HEK293 (cell line): ENCODE measurements around the gene EGR2.

Experiments used
- GLIS1 ChIP-seq: fragments of 450-650 bp; formaldehyde crosslinking; IDR thresholded peaks from 2 replicates; pipeline ENCODE4 v1.5.1; 2016; ENCODE audit warnings: missing biosample characterization, missing genetic modification characterization
- KLF7 ChIP-seq: fragments of 450-650 bp; formaldehyde crosslinking; IDR thresholded peaks from 2 replicates; pipeline ENCODE4 v1.5.1; 2016; ENCODE audit warnings: missing biosample characterization, missing genetic modification characterization, borderline replicate concordance
- OSR2 ChIP-seq: fragments of 450-650 bp; formaldehyde crosslinking; IDR thresholded peaks from 2 replicates; pipeline ENCODE4 v1.5.1; 2016; ENCODE audit warnings: missing biosample characterization, missing genetic modification characterization
- PRDM1 ChIP-seq: fragments of 450-650 bp; formaldehyde crosslinking; IDR thresholded peaks from 2 replicates; pipeline ENCODE4; 2016; ENCODE audit warnings: missing biosample characterization, missing genetic modification characterization
- REPIN1 ChIP-seq: fragments of 450-650 bp; formaldehyde crosslinking; IDR thresholded peaks from 2 replicates; pipeline ENCODE4 v1.5.1; 2017; ENCODE audit warnings: missing biosample characterization, missing genetic modification characterization, low read depth
- TCF7L2 ChIP-seq: IDR thresholded peaks from 2 replicates; pipeline ENCODE4 v1.6.1; 2011; ENCODE audit warnings: low read depth, mild to moderate bottlenecking, inconsistent platforms, low read length, moderate library complexity, borderline replicate concordance
- ZEB2 ChIP-seq: fragments of 450-650 bp; formaldehyde crosslinking; IDR thresholded peaks from 2 replicates; pipeline ENCODE4 v1.5.1; 2016; ENCODE audit warnings: missing biosample characterization, missing genetic modification characterization
- ZFP69B ChIP-seq: fragments of 450-650 bp; formaldehyde crosslinking; IDR thresholded peaks from 2 replicates; pipeline ENCODE4 v1.5.1; 2016; ENCODE audit warnings: missing biosample characterization, missing genetic modification characterization
- ZNF112 ChIP-seq: fragments of 450-650 bp; formaldehyde crosslinking; IDR thresholded peaks from 2 replicates; pipeline ENCODE4 v1.5.0; 2017; ENCODE audit warnings: missing biosample characterization, missing genetic modification characterization
- ZNF266 ChIP-seq: fragments of 450-650 bp; formaldehyde crosslinking; IDR thresholded peaks from 2 replicates; pipeline ENCODE4 v1.5.1; 2016; ENCODE audit warnings: missing biosample characterization, missing genetic modification characterization, low read depth
- ZNF426 ChIP-seq: fragments of 450-650 bp; formaldehyde crosslinking; IDR thresholded peaks from 2 replicates; pipeline ENCODE4 v1.5.1; 2017; ENCODE audit warnings: missing biosample characterization, missing genetic modification characterization, mild to moderate bottlenecking, inconsistent platforms, moderate library complexity
- ZNF433 ChIP-seq: fragments of 450-650 bp; formaldehyde crosslinking; IDR thresholded peaks from 2 replicates; pipeline ENCODE4 v1.5.1; 2016; ENCODE audit warnings: missing biosample characterization, missing genetic modification characterization, low read depth
- ZNF501 ChIP-seq: fragments of 450-650 bp; formaldehyde crosslinking; IDR thresholded peaks from 2 replicates; pipeline ENCODE4 v1.5.1; 2016; ENCODE audit warnings: missing biosample characterization, missing genetic modification characterization
- ZNF521 ChIP-seq: fragments of 450-650 bp; formaldehyde crosslinking; IDR thresholded peaks from 2 replicates; pipeline ENCODE4 v1.5.1; 2017; ENCODE audit warnings: missing biosample characterization, mild to moderate bottlenecking, missing genetic modification characterization
- ZNF548 ChIP-seq: fragments of 450-650 bp; formaldehyde crosslinking; IDR thresholded peaks from 2 replicates; pipeline ENCODE4 v1.5.1; 2016; ENCODE audit warnings: missing biosample characterization, missing genetic modification characterization
- ZNF555 ChIP-seq: fragments of 450-650 bp; formaldehyde crosslinking; conservative IDR thresholded peaks from 2 replicates; pipeline ENCODE4 v1.5.1; 2017; ENCODE audit warnings: missing biosample characterization, mild to moderate bottlenecking, missing genetic modification characterization, inconsistent platforms
- ZNF561 ChIP-seq: fragments of 450-650 bp; IDR thresholded peaks from 2 replicates; pipeline ENCODE4 v1.5.1; 2018; ENCODE audit warnings: missing biosample characterization, missing genetic modification characterization, borderline replicate concordance
- ZNF610 ChIP-seq: fragments of 450-650 bp; formaldehyde crosslinking; IDR thresholded peaks from 2 replicates; pipeline ENCODE4 v1.5.1; 2016; ENCODE audit warnings: missing biosample characterization, missing genetic modification characterization, borderline replicate concordance
- ZNF623 ChIP-seq: fragments of 450-650 bp; formaldehyde crosslinking; IDR thresholded peaks from 2 replicates; pipeline ENCODE4 v1.5.1; 2016; ENCODE audit warnings: missing biosample characterization, missing genetic modification characterization
- ZNF629 ChIP-seq: fragments of 450-650 bp; formaldehyde crosslinking; IDR thresholded peaks from 2 replicates; pipeline ENCODE4 v1.5.1; 2017; ENCODE audit warnings: missing biosample characterization, missing genetic modification characterization
- ZNF654 ChIP-seq: fragments of 450-650 bp; formaldehyde crosslinking; IDR thresholded peaks from 2 replicates; pipeline ENCODE4 v1.5.1; 2016; ENCODE audit warnings: low read depth, missing biosample characterization, missing genetic modification characterization
- ZNF670 ChIP-seq: fragments of 450-650 bp; formaldehyde crosslinking; IDR thresholded peaks from 2 replicates; pipeline ENCODE4 v1.5.1; 2016; ENCODE audit warnings: missing biosample characterization, missing genetic modification characterization, low read depth
- ZNF677 ChIP-seq: fragments of 450-650 bp; IDR thresholded peaks from 2 replicates; pipeline ENCODE4 v1.5.0; 2018; ENCODE audit warnings: missing biosample characterization, mild to moderate bottlenecking, missing genetic modification characterization, moderate library complexity
- ZNF707 ChIP-seq: fragments of 450-650 bp; formaldehyde crosslinking; IDR thresholded peaks from 2 replicates; pipeline ENCODE4 v1.5.1; 2016; ENCODE audit warnings: missing biosample characterization, missing genetic modification characterization
- ZNF785 ChIP-seq: fragments of 450-650 bp; formaldehyde crosslinking; IDR thresholded peaks from 2 replicates; pipeline ENCODE4 v1.5.1; 2016; ENCODE audit warnings: missing biosample characterization, missing genetic modification characterization
- ZNF843 ChIP-seq: fragments of 450-650 bp; formaldehyde crosslinking; IDR thresholded peaks from 2 replicates; pipeline ENCODE4 v1.5.1; 2016; ENCODE audit warnings: missing biosample characterization, missing genetic modification characterization
- TF ChIP-seq, protein P1 (sequence below): fragments of 450-650 bp; formaldehyde crosslinking; IDR thresholded peaks from 2 replicates; pipeline ENCODE4 v1.5.1; 2016; ENCODE audit warnings: missing biosample characterization, missing genetic modification characterization
- TF ChIP-seq, protein P2 (sequence below): fragments of 450-650 bp; formaldehyde crosslinking; IDR thresholded peaks from 2 replicates; pipeline ENCODE4 v1.5.1; 2016; ENCODE audit warnings: missing biosample characterization, missing genetic modification characterization, borderline replicate concordance
- TF ChIP-seq, protein P3 (sequence below): fragments of 450-650 bp; formaldehyde crosslinking; IDR thresholded peaks from 2 replicates; pipeline ENCODE4 v1.5.1; 2016; ENCODE audit warnings: missing biosample characterization, missing genetic modification characterization, low read depth
- TF ChIP-seq, protein P4 (sequence below): fragments of 450-650 bp; formaldehyde crosslinking; IDR thresholded peaks from 2 replicates; pipeline ENCODE4 v1.5.1; 2017; ENCODE audit warnings: missing biosample characterization, mild to moderate bottlenecking, missing genetic modification characterization, moderate library complexity

Gene EGR2

DNA sequence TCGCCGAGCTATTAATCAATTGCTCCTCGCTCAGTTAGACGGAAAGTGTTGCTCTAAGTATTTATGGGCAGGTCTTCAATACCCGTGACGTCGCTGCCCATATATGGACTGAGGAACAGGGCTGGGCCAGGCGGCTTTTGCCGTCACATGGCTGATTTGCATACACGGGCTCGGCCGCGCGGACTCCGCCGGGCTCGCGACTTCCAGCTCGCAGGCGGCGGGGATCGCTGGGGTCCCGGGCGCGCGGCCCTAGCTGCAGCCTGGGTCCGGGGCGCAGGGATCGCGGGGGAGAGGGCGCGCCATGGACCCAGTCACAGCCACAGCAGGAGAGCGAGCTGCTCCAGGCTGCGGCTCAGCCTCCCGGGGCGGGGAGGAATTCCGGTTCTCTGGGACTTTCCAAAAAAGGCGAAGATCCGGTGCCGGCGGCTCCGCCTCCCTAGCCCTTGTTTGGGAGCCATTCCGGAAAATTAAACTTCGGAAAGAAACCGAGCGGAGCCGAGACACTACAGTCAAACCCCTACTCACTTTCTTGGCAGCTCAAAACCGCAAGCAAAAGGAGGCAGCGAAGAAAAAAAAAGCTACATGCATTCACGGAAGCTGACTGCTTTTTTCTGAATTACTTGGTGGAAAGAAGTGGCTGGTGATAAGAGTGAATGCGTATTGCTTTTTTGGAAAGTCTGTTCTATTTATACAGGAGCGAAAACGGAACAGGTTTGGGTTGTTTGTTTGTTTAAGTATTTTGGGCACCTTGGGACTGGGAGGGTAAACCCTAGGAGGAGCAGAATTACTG, at the start of gene EGR2 (continued):
- TF ChIP-seq ZNF670 (tag by site-specific recombination) (no peak), OSR2 (no peak), ZNF843 (tag by site-specific recombination) (no peak), REPIN1 (no peak), ZNF654 (tag by site-specific recombination) (no peak), ZNF433 (no peak), ZNF521 (tag by site-specific recombination) (no peak), ZNF629 (peak; percentile 95), GLIS1 (tag by site-specific recombination) (peak; percentile 89), ZNF623 (tag by site-specific recombination) (no peak), ZNF785 (tag by site-specific recombination) (no peak), KLF7 (tag by site-specific recombination) (no peak), ZNF501 (tag by site-specific recombination) (no peak), ZNF610 (tag by site-specific recombination) (no peak), ZNF707 (tag by site-specific recombination) (no peak), ZNF112 (no peak), ZNF266 (tag by site-specific recombination) (no peak), ZFP69B (tag by site-specific recombination) (no peak), ZNF677 (tag by site-specific recombination) (no peak), PRDM1 (peak; percentile 78), ZNF548 (tag by site-specific recombination) (no peak), ZNF555 (tag by site-specific recombination) (no peak), ZNF561 (peak; percentile 53; the same call in 1 of the 2 replicates), ZEB2 (peak; percentile 23; the same call in 1 of the 2 replicates), ZNF426 (tag by site-specific recombination) (no peak), TCF7L2 (no peak)
- TF ChIP-seq, protein P1, sequence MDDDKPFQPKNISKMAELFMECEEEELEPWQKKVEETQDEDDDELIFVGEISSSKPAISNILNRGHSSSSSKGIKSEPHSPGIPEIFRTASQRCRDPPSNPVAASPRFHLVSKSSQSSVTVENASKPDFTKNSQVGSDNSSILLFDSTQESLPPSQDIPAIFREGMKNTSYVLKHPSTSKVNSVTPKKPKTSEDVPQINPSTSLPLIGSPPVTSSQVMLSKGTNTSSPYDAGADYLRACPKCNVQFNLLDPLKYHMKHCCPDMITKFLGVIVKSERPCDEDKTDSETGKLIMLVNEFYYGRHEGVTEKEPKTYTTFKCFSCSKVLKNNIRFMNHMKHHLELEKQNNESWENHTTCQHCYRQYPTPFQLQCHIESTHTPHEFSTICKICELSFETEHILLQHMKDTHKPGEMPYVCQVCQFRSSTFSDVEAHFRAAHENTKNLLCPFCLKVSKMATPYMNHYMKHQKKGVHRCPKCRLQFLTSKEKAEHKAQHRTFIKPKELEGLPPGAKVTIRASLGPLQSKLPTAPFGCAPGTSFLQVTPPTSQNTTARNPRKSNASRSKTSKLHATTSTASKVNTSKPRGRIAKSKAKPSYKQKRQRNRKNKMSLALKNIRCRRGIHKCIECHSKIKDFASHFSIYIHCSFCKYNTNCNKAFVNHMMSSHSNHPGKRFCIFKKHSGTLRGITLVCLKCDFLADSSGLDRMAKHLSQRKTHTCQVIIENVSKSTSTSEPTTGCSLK: no peak
- TF ChIP-seq, protein P2, sequence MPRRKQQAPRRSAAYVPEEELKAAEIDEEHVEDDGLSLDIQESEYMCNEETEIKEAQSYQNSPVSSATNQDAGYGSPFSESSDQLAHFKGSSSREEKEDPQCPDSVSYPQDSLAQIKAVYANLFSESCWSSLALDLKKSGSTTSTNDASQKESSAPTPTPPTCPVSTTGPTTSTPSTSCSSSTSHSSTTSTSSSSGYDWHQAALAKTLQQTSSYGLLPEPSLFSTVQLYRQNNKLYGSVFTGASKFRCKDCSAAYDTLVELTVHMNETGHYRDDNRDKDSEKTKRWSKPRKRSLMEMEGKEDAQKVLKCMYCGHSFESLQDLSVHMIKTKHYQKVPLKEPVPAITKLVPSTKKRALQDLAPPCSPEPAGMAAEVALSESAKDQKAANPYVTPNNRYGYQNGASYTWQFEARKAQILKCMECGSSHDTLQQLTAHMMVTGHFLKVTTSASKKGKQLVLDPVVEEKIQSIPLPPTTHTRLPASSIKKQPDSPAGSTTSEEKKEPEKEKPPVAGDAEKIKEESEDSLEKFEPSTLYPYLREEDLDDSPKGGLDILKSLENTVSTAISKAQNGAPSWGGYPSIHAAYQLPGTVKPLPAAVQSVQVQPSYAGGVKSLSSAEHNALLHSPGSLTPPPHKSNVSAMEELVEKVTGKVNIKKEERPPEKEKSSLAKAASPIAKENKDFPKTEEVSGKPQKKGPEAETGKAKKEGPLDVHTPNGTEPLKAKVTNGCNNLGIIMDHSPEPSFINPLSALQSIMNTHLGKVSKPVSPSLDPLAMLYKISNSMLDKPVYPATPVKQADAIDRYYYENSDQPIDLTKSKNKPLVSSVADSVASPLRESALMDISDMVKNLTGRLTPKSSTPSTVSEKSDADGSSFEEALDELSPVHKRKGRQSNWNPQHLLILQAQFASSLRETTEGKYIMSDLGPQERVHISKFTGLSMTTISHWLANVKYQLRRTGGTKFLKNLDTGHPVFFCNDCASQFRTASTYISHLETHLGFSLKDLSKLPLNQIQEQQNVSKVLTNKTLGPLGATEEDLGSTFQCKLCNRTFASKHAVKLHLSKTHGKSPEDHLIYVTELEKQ: no peak
- TF ChIP-seq, protein P3, sequence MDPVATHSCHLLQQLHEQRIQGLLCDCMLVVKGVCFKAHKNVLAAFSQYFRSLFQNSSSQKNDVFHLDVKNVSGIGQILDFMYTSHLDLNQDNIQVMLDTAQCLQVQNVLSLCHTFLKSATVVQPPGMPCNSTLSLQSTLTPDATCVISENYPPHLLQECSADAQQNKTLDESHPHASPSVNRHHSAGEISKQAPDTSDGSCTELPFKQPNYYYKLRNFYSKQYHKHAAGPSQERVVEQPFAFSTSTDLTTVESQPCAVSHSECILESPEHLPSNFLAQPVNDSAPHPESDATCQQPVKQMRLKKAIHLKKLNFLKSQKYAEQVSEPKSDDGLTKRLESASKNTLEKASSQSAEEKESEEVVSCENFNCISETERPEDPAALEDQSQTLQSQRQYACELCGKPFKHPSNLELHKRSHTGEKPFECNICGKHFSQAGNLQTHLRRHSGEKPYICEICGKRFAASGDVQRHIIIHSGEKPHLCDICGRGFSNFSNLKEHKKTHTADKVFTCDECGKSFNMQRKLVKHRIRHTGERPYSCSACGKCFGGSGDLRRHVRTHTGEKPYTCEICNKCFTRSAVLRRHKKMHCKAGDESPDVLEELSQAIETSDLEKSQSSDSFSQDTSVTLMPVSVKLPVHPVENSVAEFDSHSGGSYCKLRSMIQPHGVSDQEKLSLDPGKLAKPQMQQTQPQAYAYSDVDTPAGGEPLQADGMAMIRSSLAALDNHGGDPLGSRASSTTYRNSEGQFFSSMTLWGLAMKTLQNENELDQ (tag by site-specific recombination): no peak
- TF ChIP-seq, protein P4, sequence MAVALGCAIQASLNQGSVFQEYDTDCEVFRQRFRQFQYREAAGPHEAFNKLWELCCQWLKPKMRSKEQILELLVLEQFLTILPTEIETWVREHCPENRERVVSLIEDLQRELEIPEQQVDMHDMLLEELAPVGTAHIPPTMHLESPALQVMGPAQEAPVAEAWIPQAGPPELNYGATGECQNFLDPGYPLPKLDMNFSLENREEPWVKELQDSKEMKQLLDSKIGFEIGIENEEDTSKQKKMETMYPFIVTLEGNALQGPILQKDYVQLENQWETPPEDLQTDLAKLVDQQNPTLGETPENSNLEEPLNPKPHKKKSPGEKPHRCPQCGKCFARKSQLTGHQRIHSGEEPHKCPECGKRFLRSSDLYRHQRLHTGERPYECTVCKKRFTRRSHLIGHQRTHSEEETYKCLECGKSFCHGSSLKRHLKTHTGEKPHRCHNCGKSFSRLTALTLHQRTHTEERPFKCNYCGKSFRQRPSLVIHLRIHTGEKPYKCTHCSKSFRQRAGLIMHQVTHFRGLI (tag by site-specific recombination): no peak
